ENCODE results near the gene NGRN.
"Not testable (repeated sequence)": the region's sequence is repeated elsewhere in the genome, so short reads cannot be mapped to it uniquely, and the experiment has no call there.

NGRN gene

GRCh38 chr15:90270502-90271150 is 5.2 kb downstream of the NGRN start:
- ATAC-seq = no peak
- no peak for TF ChIP-seq CSDC2 (CRISPR knock-in tag; IDR thresholded peaks at IDR 0.05)
- TF ChIP-seq ZNF70 (CRISPR knock-in tag; IDR thresholded peaks at IDR 0.05) = no peak
- no peak for TF ChIP-seq ARNTL (CRISPR knock-in tag; IDR thresholded peaks at IDR 0.05; ENCODE audit: borderline replicate concordance, low read depth)
- no peak for TF ChIP-seq ZFP30 (CRISPR knock-in tag; IDR thresholded peaks at IDR 0.05)
- no peak for TF ChIP-seq GLIS3 (CRISPR knock-in tag; IDR thresholded peaks at IDR 0.05)
- no peak for TF ChIP-seq ZNF565 (CRISPR knock-in tag; conservative IDR thresholded peaks at IDR 0.05; ENCODE audit: low read depth)
- TF ChIP-seq, protein P1, sequence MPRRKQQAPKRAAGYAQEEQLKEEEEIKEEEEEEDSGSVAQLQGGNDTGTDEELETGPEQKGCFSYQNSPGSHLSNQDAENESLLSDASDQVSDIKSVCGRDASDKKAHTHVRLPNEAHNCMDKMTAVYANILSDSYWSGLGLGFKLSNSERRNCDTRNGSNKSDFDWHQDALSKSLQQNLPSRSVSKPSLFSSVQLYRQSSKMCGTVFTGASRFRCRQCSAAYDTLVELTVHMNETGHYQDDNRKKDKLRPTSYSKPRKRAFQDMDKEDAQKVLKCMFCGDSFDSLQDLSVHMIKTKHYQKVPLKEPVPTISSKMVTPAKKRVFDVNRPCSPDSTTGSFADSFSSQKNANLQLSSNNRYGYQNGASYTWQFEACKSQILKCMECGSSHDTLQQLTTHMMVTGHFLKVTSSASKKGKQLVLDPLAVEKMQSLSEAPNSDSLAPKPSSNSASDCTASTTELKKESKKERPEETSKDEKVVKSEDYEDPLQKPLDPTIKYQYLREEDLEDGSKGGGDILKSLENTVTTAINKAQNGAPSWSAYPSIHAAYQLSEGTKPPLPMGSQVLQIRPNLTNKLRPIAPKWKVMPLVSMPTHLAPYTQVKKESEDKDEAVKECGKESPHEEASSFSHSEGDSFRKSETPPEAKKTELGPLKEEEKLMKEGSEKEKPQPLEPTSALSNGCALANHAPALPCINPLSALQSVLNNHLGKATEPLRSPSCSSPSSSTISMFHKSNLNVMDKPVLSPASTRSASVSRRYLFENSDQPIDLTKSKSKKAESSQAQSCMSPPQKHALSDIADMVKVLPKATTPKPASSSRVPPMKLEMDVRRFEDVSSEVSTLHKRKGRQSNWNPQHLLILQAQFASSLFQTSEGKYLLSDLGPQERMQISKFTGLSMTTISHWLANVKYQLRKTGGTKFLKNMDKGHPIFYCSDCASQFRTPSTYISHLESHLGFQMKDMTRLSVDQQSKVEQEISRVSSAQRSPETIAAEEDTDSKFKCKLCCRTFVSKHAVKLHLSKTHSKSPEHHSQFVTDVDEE (CRISPR knock-in tag; IDR thresholded peaks at IDR 0.05) = no peak
- no peak for TF ChIP-seq ESRRG (CRISPR knock-in tag; IDR thresholded peaks at IDR 0.05)
- TF ChIP-seq TCF4 (CRISPR knock-in tag; IDR thresholded peaks at IDR 0.05; ENCODE audit: borderline replicate concordance) = no peak

DNA sequence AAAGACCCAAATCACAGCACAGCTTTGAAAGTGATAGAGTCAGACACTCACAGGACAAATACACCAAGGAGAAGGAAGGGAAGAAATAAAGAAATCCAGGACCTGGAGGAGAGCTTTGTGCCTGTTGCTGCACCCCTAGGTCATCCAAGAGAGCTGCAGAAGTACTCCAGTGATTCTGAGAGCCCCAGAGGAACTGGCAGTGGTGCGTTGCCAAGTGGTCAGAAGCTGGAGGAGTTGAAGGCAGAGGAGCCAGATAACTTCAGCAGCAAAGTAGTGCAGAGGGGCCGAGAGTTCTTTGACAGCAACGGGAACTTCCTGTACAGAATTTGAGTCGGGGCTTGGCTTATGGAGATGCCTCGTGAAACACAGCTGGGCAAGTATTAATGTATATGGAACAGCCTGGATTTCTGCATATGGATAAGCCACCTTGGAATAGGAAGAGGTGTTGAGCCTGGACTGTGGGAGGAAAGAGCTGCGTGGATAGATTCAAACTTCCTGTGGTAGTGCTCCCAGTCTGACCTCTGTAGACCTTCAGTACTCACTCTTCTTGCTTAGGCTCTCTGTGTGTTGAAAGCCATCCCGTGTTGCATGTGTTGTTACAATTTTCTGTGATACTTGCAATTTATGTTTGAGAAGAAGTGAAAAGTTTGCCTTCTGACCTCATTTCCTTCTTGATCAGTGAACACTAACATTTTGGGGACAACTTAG is 6.1 kb downstream of the NGRN start:
- no peak for ATAC-seq
- TF ChIP-seq TOX (CRISPR knock-in tag; IDR thresholded peaks at IDR 0.05; ENCODE audit: borderline replicate concordance) (no peak), OSR1 (CRISPR knock-in tag; IDR thresholded peaks at IDR 0.05) (no peak), PPARA (CRISPR knock-in tag; IDR thresholded peaks at IDR 0.05; ENCODE audit: borderline replicate concordance) (no peak), TCF4 (CRISPR knock-in tag; IDR thresholded peaks at IDR 0.05; ENCODE audit: borderline replicate concordance) (no peak), RARB (CRISPR knock-in tag; IDR thresholded peaks at IDR 0.05) (no peak), ZNF70 (CRISPR knock-in tag; IDR thresholded peaks at IDR 0.05) (no peak), ARNTL (CRISPR knock-in tag; IDR thresholded peaks at IDR 0.05; ENCODE audit: borderline replicate concordance, low read depth) (no peak), CSDC2 (CRISPR knock-in tag; IDR thresholded peaks at IDR 0.05) (no peak), SNAI2 (CRISPR knock-in tag; IDR thresholded peaks at IDR 0.05) (no peak), ZFP3 (CRISPR knock-in tag; IDR thresholded peaks at IDR 0.05) (no peak), ESRRG (CRISPR knock-in tag; IDR thresholded peaks at IDR 0.05) (no peak), GLIS3 (CRISPR knock-in tag; IDR thresholded peaks at IDR 0.05) (no peak)
- TF ChIP-seq, protein P2, sequence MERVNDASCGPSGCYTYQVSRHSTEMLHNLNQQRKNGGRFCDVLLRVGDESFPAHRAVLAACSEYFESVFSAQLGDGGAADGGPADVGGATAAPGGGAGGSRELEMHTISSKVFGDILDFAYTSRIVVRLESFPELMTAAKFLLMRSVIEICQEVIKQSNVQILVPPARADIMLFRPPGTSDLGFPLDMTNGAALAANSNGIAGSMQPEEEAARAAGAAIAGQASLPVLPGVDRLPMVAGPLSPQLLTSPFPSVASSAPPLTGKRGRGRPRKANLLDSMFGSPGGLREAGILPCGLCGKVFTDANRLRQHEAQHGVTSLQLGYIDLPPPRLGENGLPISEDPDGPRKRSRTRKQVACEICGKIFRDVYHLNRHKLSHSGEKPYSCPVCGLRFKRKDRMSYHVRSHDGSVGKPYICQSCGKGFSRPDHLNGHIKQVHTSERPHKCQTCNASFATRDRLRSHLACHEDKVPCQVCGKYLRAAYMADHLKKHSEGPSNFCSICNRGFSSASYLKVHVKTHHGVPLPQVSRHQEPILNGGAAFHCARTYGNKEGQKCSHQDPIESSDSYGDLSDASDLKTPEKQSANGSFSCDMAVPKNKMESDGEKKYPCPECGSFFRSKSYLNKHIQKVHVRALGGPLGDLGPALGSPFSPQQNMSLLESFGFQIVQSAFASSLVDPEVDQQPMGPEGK (CRISPR knock-in tag; IDR thresholded peaks at IDR 0.05; ENCODE audit: borderline replicate concordance) = no peak
- TF ChIP-seq, protein P1 (CRISPR knock-in tag; IDR thresholded peaks at IDR 0.05) = no peak
- TF ChIP-seq, protein P3, sequence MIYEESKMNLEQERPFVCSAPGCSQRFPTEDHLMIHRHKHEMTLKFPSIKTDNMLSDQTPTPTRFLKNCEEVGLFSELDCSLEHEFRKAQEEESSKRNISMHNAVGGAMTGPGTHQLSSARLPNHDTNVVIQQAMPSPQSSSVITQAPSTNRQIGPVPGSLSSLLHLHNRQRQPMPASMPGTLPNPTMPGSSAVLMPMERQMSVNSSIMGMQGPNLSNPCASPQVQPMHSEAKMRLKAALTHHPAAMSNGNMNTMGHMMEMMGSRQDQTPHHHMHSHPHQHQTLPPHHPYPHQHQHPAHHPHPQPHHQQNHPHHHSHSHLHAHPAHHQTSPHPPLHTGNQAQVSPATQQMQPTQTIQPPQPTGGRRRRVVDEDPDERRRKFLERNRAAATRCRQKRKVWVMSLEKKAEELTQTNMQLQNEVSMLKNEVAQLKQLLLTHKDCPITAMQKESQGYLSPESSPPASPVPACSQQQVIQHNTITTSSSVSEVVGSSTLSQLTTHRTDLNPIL (CRISPR knock-in tag; IDR thresholded peaks at IDR 0.05; ENCODE audit: low read depth) = no peak

DNA sequence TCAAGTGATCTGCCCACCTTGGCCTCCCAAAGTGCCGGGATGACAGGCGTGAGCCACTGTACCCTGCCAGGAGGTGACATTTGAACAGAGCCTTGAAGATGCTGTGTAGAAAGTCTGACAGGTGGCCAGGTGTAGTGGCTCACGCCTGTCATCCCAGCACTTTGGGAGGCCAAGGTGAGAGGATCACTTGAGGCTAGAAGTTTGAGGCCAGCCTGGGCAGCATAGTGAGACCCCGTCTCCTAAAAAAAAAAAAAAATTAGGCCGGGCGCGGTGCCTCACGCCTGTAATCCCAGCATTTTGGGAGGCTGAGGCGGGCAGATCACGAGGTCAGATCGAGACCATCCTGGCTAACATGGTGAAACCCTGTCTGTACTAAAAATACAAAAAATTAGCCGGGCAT is 13.0 kb downstream of the NGRN start:
- not testable (repeated sequence) for ATAC-seq

- ATAC-seq = not testable (repeated sequence)
These were observed 15.3 kb downstream of the NGRN start for GRCh38 chr15:90280743-90281142.

- not testable (repeated sequence) for ATAC-seq
These were observed 16.2 kb downstream of the NGRN start for GRCh38 chr15:90281637-90282036.

Measured in SK-N-SH treated with all-trans-retinoic acid at 6 μM for 48 hours (cell line).